Activated T-helper 1 cell treated with anti-CD3 and anti-CD28 coated beads, Interleukin-12 subunit alpha, Interleukin-12 subunit beta, Interleukin-2, Interleukin-4 antibody, amounts not matched to agents 30 ng/mL and 10 ng/mL and 1 ng/mL, durations not matched to agents 14 hours and 24 hours and 36 hours (primary cell): ENCODE measurements around the gene FGD4. TPM values are rescaled to one million over a fixed set of nuclear protein-coding genes. Genes with fewer than 3 reads are reported as not detected.
A peak's percentile ranks its signal among the peaks of the same experiment; 100 is the strongest.

Source experiments
- DNase-seq: peaks from one replicate; pipeline ENCODE4 v3.0.0; 2021; ENCODE audit warnings: low spot score
- H3K27ac Mint-ChIP-seq: one replicate; pipeline ENCODE4 v1.8.0; 2021; ENCODE audit warnings: mild to moderate bottlenecking, mixed read lengths
- H3K27me3 Mint-ChIP-seq: one replicate; pipeline ENCODE4 v1.8.0; 2022; ENCODE audit warnings: mild to moderate bottlenecking, moderate library complexity, mixed read lengths; ENCODE audit not compliant: insufficient read depth
- H3K36me3 Mint-ChIP-seq: one replicate; pipeline ENCODE4 v1.8.0; 2021; ENCODE audit warnings: low read depth, mixed read lengths
- H3K4me1 Mint-ChIP-seq: one replicate; pipeline ENCODE4 v1.8.0; 2021; ENCODE audit warnings: low read depth, mixed read lengths
- H3K4me3 Mint-ChIP-seq: one replicate; pipeline ENCODE4 v1.8.0; 2021; ENCODE audit warnings: mild to moderate bottlenecking, moderate library complexity, mixed read lengths
- H3K9me3 Mint-ChIP-seq: one replicate; pipeline ENCODE4 v1.8.0; 2021; ENCODE audit warnings: mixed read lengths
- intact Hi-C: fragments of 100-400 bp; cut with micrococcal nuclease; formaldehyde crosslinking; loops from one replicate; pipeline ENCODE4 v1.15.1; 2024
- total RNA-seq: library from RNA; stranded (reverse); gene quantifications from 2 replicates; pipeline ENCODE4 v1.2.3, GENCODE V29; 2022

Gene FGD4
- total RNA-seq, 1 donor from 2014 or later, result 0.03 TPM

- DNase-seq, result no peak
- H3K4me1 Mint-ChIP-seq, result peaks cover 16% of the 10 kb centered on the region
- no peak overlapping the region for H3K4me3 Mint-ChIP-seq
- no peaks in the 10 kb centered on the region for H3K36me3 Mint-ChIP-seq
- intact Hi-C loops, result no loop called here
- H3K27me3 Mint-ChIP-seq, result no peaks in the 10 kb centered on the region
- no peaks in the 10 kb centered on the region for H3K9me3 Mint-ChIP-seq
- H3K27ac Mint-ChIP-seq, result peak overlapping the region; percentile 15
Observed at GRCh38 chr12:32448586-32448985, 49.2 kb downstream of the FGD4 start.

GRCh38 chr12:32450363-32450762 is 51.0 kb downstream of the FGD4 start:
- no peak for DNase-seq
- Mint-ChIP-seq H3K36me3 (no peaks in the 10 kb centered on the region), H3K27me3 (peaks cover 7% of the 10 kb centered on the region), H3K4me3 (no peak overlapping the region), H3K4me1 (peaks cover 16% of the 10 kb centered on the region), H3K27ac (no peak overlapping the region), H3K9me3 (no peaks in the 10 kb centered on the region)
- intact Hi-C loops, result no loop called here

- H3K4me1 Mint-ChIP-seq, result peaks cover 16% of the 10 kb centered on the region
- H3K4me3 Mint-ChIP-seq, result no peak overlapping the region
- H3K36me3 Mint-ChIP-seq, result no peaks in the 10 kb centered on the region
- H3K9me3 Mint-ChIP-seq, result no peaks in the 10 kb centered on the region
- peak overlapping the region; percentile 3 for H3K27ac Mint-ChIP-seq
- H3K27me3 Mint-ChIP-seq, result peaks cover 9% of the 10 kb centered on the region
- intact Hi-C loops, result no loop called here
- no peak for DNase-seq
Observed at GRCh38 chr12:32450768-32451167, 51.4 kb downstream of the FGD4 start.

- no peaks in the 10 kb centered on the region for H3K36me3 Mint-ChIP-seq
- peaks cover 11% of the 10 kb centered on the region for H3K27me3 Mint-ChIP-seq
- no peaks in the 10 kb centered on the region for H3K9me3 Mint-ChIP-seq
- intact Hi-C loops, result no loop called here
- H3K4me3 Mint-ChIP-seq, result no peak overlapping the region
- peaks cover 19% of the 10 kb centered on the region for H3K4me1 Mint-ChIP-seq
- no peak for DNase-seq
- H3K27ac Mint-ChIP-seq, result no peak overlapping the region
Observed at GRCh38 chr12:32451816-32452215, 52.5 kb downstream of the FGD4 start.

GRCh38 chr12:32454075-32454474 is 54.7 kb downstream of the FGD4 start:
- Mint-ChIP-seq H3K27me3 (peaks cover 11% of the 10 kb centered on the region), H3K36me3 (no peaks in the 10 kb centered on the region), H3K4me1 (peaks cover 9% of the 10 kb centered on the region), H3K27ac (no peak overlapping the region), H3K4me3 (no peak overlapping the region), H3K9me3 (no peaks in the 10 kb centered on the region)
- intact Hi-C loops, result loop anchor here (2.0 kb wide), 1 partner anchor 1569 kb away; the partner anchor contains the start of gene ALG10
- DNase-seq, result no peak

- Mint-ChIP-seq H3K4me1 (peaks cover 5% of the 10 kb centered on the region), H3K27me3 (peaks cover 11% of the 10 kb centered on the region), H3K36me3 (no peaks in the 10 kb centered on the region), H3K4me3 (no peak overlapping the region), H3K27ac (no peak overlapping the region), H3K9me3 (no peaks in the 10 kb centered on the region)
- intact Hi-C loops, result loop anchor here (1.0 to 5.0 kb wide), 6 partner anchors 88 to 1568 kb away; partner anchors contain the start of genes ALG10 and YARS2
- no peak for DNase-seq
Observed at GRCh38 chr12:32454866-32455265, 55.5 kb downstream of the FGD4 start.

GRCh38 chr12:32455607-32456071 is 56.3 kb downstream of the FGD4 start:
- intact Hi-C loops, result loop anchor here (1.0 to 5.0 kb wide), 6 partner anchors 88 to 1567 kb away; partner anchors contain the start of genes ALG10 and YARS2
- DNase-seq, result no peak
- Mint-ChIP-seq H3K27me3 (peaks cover 11% of the 10 kb centered on the region), H3K4me3 (no peak overlapping the region), H3K36me3 (no peaks in the 10 kb centered on the region), H3K4me1 (peaks cover 5% of the 10 kb centered on the region), H3K27ac (no peak overlapping the region), H3K9me3 (no peaks in the 10 kb centered on the region)

GRCh38 chr12:32457251-32458025 is 58.1 kb downstream of the FGD4 start:
- Mint-ChIP-seq H3K36me3 (no peaks in the 10 kb centered on the region), H3K27ac (no peak overlapping the region), H3K4me3 (no peak overlapping the region), H3K9me3 (no peaks in the 10 kb centered on the region), H3K27me3 (peaks cover 15% of the 10 kb centered on the region), H3K4me1 (peaks cover 5% of the 10 kb centered on the region)
- intact Hi-C loops, result loop anchor here (5.0 kb wide), 1 partner anchor 90 kb away; no protein-coding TSS in a partner anchor
- DNase-seq, result no peak

- Mint-ChIP-seq H3K4me3 (no peak overlapping the region), H3K9me3 (no peaks in the 10 kb centered on the region), H3K4me1 (peaks cover 5% of the 10 kb centered on the region), H3K27ac (no peak overlapping the region), H3K27me3 (peaks cover 6% of the 10 kb centered on the region), H3K36me3 (no peaks in the 10 kb centered on the region)
- intact Hi-C loops, result no loop called here
- no peak for DNase-seq
Observed at GRCh38 chr12:32460638-32461037, 61.3 kb downstream of the FGD4 start.

GRCh38 chr12:32462908-32463307 is 63.5 kb downstream of the FGD4 start:
- intact Hi-C loops, result no loop called here
- Mint-ChIP-seq H3K9me3 (no peaks in the 10 kb centered on the region), H3K27ac (no peak overlapping the region), H3K27me3 (peaks cover 3% of the 10 kb centered on the region), H3K4me3 (no peak overlapping the region), H3K36me3 (no peaks in the 10 kb centered on the region), H3K4me1 (no peaks in the 10 kb centered on the region)
- DNase-seq, result no peak

GRCh38 chr12:32466187-32466586 is 66.8 kb downstream of the FGD4 start:
- no peak overlapping the region for H3K27ac Mint-ChIP-seq
- H3K36me3 Mint-ChIP-seq, result no peaks in the 10 kb centered on the region
- no peak overlapping the region for H3K4me3 Mint-ChIP-seq
- no peak for DNase-seq
- intact Hi-C loops, result no loop called here
- no peaks in the 10 kb centered on the region for H3K9me3 Mint-ChIP-seq
- H3K4me1 Mint-ChIP-seq, result no peaks in the 10 kb centered on the region
- H3K27me3 Mint-ChIP-seq, result peaks cover 3% of the 10 kb centered on the region

- Mint-ChIP-seq H3K27me3 (no peaks in the 10 kb centered on the region), H3K4me3 (no peak overlapping the region), H3K36me3 (no peaks in the 10 kb centered on the region), H3K27ac (no peak overlapping the region), H3K4me1 (no peaks in the 10 kb centered on the region), H3K9me3 (no peaks in the 10 kb centered on the region)
- no peak for DNase-seq
- intact Hi-C loops, result no loop called here
Observed at GRCh38 chr12:32466986-32467711, 67.8 kb downstream of the FGD4 start.
